Muscle of leg (tissue), 11 donors: ENCODE data around the gene FXYD3. TPM values are rescaled to one million over a fixed set of nuclear protein-coding genes. Genes with fewer than 3 reads are reported as not detected.

ENCODE experiments used
- DNase-seq: peaks from one replicate; pipeline ENCODE4 v3.0.0; 2013
- H3K27ac ChIP-seq: one replicate; pipeline ENCODE4 v1.5.1; 2013; ENCODE audit warnings: mild to moderate bottlenecking, low read length, control low read depth
- H3K27me3 ChIP-seq: one replicate; pipeline ENCODE4 v1.6.1; 2013; ENCODE audit warnings: low read length; ENCODE audit not compliant: control insufficient read depth, insufficient read depth
- H3K36me3 ChIP-seq: one replicate; pipeline ENCODE4 v1.6.1; 2013; ENCODE audit warnings: low read length; ENCODE audit not compliant: control insufficient read depth, insufficient read depth
- H3K4me1 ChIP-seq: one replicate; pipeline ENCODE4 v1.6.1; 2013; ENCODE audit warnings: low read length; ENCODE audit not compliant: control insufficient read depth, insufficient read depth
- H3K4me3 ChIP-seq: one replicate; pipeline ENCODE4 v1.5.1; 2013; ENCODE audit warnings: low read length, control low read depth
- H3K9me3 ChIP-seq: replicated peaks from 2 replicates; pipeline ENCODE4 v1.6.1; 2013; ENCODE audit warnings: low read depth, low read length; ENCODE audit not compliant: control insufficient read depth
- WGBS: methylation state at CpG from one replicate; pipeline ENCODE4 v1.1.5; 2013; ENCODE audit warnings: missing lambda C conversion rate; ENCODE audit not compliant: insufficient coverage; 5-methylcytosine and 5-hydroxymethylcytosine counted together
- polyA plus RNA-seq, 8 donors: library from polyadenylated mRNA; unstranded; fragments of 120-200 nt; gene quantifications; one replicate each; pipeline versions ENCODE4 v1.2.1 to v1.2.3, GENCODE V29; 2013; ENCODE audit warnings: inconsistent platforms in 1 of 8, low replicate concordance in 1 of 8; ENCODE audit not compliant: insufficient read length in 8 of 8, insufficient read depth in 1 of 8
- total RNA-seq: library from RNA; stranded (reverse); fragments of 120-200 nt; gene quantifications from one replicate; pipeline ENCODE4 v1.2.4, GENCODE V29; 2013

FXYD3 gene
- total and polyA plus RNA-seq, 9 donors = 0.31 to 9.3 (median 0.62) TPM; not detected in 1

DNA sequence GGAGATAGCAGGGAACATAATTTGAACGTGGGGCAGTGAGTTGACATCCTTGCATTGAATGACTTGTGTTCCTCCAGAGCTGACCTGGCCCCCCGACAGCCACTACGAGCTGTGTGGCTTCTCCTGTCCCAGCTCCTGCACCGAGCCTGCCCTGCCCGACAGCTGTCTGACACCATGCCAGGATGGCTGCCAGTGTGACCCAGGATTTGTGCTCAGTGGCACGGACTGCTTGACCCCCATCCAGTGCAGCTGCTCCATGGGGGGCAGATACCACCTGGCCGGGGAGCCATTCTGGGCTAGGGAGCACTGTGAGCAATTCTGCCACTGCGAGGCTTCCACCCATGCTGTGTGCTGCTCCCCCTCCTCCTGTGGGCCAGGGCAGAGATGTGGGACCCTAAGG lies 29.2 kb upstream of the FXYD3 start:
- peaks cover 2% of the 10 kb centered on the region for H3K9me3 ChIP-seq
- H3K27me3 ChIP-seq = peaks cover 8% of the 10 kb centered on the region
- H3K27ac ChIP-seq = no peak overlapping the region
- no peaks in the 10 kb centered on the region for H3K36me3 ChIP-seq
- WGBS = 54% methylated on average over 8 of the region's 8 CpGs
- H3K4me1 ChIP-seq = peaks cover 28% of the 10 kb centered on the region
- H3K4me3 ChIP-seq = no peak overlapping the region
- DNase-seq = peak; percentile 56

DNA sequence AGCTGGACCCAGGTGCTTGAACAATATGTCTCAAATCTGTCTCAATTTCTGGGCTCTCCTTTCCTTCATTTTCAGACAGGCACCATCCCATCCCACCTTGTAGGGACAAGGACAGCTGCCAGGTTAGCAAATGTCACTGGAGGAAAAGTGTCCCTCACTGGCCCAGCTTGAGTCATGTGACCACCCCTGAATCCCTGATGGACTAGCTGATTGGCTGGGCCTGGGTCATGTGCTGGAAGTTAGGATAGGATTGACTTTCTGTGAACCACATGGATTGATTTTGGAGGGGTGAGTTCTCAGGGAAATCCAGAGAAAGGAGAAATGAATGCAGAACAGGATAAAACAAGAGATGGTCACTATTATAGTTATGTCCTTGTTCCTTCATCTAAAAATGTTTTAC lies 28.2 kb upstream of the FXYD3 start:
- Histone ChIP-seq H3K9me3 (no peaks in the 10 kb centered on the region), H3K4me3 (no peak overlapping the region), H3K4me1 (peaks cover 28% of the 10 kb centered on the region), H3K27ac (no peak overlapping the region), H3K27me3 (peaks cover 8% of the 10 kb centered on the region), H3K36me3 (no peaks in the 10 kb centered on the region)
- DNase-seq = no peak

DNA sequence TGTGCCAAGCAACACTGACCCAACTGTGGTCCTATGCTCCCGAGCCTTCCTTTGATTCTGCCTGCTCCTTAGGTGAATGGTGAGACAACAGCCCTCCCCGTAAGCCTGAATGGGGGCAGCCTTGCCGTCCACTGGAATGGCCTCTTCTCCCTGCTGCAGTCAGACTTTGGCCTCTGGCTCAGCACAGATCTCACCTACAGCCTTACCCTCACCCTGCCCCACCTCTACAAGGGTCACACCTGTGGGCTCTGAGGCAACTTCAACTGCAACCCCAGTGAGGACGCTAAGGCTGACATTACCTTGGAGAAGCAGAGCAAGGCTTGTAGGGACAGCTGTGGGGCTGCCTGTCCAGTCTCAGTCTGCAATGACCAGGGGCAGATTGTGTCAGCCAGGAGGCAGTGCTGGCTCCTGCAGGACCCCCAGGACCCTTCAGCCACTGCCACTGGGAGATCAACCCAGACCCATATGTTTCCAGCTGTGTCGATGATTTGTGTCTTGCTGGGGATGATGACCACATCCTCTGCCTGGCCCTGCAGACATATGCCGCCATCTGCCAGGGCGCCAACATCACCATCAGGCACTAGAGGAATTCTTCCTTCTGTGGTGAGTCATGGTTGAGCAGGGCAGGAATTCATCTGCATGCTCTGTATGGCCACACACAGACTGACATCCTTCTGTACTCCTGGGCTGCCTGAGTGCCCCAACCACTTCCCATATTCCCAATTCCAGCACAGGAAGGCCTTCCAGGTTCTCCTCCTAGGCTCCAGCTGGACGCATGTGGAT lies 27.3 kb upstream of the FXYD3 start:
- H3K36me3 ChIP-seq = no peaks in the 10 kb centered on the region
- no peaks in the 10 kb centered on the region for H3K9me3 ChIP-seq
- peaks cover 8% of the 10 kb centered on the region for H3K27me3 ChIP-seq
- H3K4me3 ChIP-seq = no peak overlapping the region
- peak; percentile 38 for DNase-seq
- peaks cover 28% of the 10 kb centered on the region for H3K4me1 ChIP-seq
- H3K27ac ChIP-seq = no peak overlapping the region
- WGBS = 75% methylated on average over 6 of the region's 8 CpGs

DNA sequence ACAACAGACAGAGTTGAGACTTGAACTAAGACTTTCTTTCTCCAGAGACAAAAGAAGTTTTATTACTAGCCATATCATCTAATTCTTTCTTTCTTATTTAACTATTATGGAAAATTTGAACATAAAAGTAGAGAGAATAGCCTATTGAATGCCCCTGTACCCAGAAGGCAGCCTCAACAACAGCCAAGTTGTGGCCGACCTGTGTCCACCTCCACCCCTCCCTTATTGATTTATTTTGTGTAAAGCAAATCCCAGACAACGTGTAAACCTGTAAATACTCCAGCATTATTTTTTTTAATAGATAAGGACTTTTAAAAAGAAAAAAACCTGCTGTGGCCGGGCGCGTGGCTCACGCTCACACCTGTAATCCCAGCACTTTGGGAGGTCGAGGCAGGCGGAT lies 26.1 kb upstream of the FXYD3 start:
- peaks cover 28% of the 10 kb centered on the region for H3K4me1 ChIP-seq
- H3K36me3 ChIP-seq = no peaks in the 10 kb centered on the region
- no peaks in the 10 kb centered on the region for H3K9me3 ChIP-seq
- peaks cover 8% of the 10 kb centered on the region for H3K27me3 ChIP-seq
- H3K27ac ChIP-seq = no peak overlapping the region
- H3K4me3 ChIP-seq = no peak overlapping the region
- WGBS = no CpG with 5 or more reads among the region's 8 CpGs
- DNase-seq = no peak

DNA sequence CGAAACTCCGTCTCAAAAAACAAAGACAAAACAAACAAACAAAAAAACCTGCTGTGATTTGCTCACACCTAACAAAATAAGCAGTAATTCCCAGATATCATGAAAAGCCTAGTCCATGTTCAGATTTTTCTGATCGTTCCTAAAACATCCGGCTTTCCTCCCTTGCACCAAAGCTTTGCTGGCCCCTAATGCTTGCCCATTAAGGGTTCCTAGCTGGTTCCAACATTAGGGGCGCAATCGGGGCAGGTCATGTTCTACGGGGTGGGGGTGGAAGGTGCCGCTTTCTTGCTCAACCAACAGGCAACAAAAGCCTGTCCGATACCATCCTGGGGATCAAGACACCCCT lies 25.5 kb upstream of the FXYD3 start:
- H3K27me3 ChIP-seq = peaks cover 8% of the 10 kb centered on the region
- 60% methylated on average over 1 of the region's 9 CpGs for WGBS
- no peak for DNase-seq
- no peak overlapping the region for H3K4me3 ChIP-seq
- H3K27ac ChIP-seq = no peak overlapping the region
- no peaks in the 10 kb centered on the region for H3K9me3 ChIP-seq
- H3K36me3 ChIP-seq = no peaks in the 10 kb centered on the region
- peaks cover 28% of the 10 kb centered on the region for H3K4me1 ChIP-seq

DNA sequence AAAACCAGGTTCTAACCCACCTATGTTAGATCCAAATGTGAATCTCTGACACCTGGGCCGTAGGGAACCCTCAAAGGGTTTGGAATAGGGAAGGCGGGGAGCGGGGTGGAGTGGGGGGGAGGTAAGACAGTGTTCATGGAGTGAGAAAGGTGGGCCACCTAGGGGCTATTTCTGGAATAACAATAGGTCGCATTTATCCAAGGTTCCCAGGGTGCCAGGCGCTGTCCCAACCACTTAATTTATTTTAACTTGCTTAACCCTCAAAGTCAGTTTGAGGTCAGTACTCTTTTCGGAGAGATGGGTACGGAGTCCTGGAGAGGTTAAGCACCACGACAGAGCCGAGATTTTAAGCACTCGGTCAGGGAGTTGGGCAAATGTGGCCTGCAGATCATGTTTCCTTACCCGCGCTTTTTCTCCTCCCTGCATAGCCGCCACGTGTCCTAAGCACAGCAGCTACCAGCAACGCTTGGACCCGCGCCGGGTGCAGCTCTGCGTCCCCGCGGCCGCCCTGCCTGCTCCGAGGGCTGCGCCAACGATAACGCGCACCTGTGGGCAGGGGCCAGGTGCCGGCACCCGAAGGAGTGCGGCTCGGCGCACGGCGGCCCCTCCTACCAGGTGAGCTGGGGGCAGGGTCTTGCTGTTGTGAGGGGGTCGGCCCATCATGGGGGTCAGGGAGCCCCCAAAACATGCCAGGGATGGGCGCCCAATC lies 25.0 kb upstream of the FXYD3 start:
- Histone ChIP-seq H3K4me1 (peaks cover 24% of the 10 kb centered on the region), H3K4me3 (no peak overlapping the region), H3K27ac (no peak overlapping the region), H3K9me3 (no peaks in the 10 kb centered on the region), H3K27me3 (peaks cover 8% of the 10 kb centered on the region), H3K36me3 (no peaks in the 10 kb centered on the region)
- DNase-seq = peak; percentile 63
- 6% methylated on average over 24 of the region's 36 CpGs for WGBS

DNA sequence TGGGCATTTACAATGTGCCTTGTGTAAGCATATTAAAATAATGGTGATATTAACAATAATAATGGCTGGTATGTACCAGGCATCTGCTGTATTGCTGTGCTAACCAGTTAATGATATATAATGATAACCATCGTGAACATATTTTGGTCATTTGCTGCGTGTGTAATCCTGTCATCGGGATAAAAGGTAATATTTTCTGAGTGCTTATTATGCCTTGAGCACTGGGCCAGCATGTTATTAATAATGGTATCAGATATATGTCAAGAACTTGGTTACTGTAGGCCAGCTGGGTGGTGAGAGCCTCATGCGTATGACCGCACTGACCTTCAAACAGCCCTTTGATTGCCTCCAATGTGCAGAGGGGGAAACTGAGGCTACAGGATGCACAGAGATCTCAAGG lies 22.2 kb upstream of the FXYD3 start:
- no peak for DNase-seq
- Histone ChIP-seq H3K27ac (no peak overlapping the region), H3K4me3 (no peak overlapping the region), H3K27me3 (peaks cover 8% of the 10 kb centered on the region), H3K4me1 (peaks cover 9% of the 10 kb centered on the region), H3K36me3 (no peaks in the 10 kb centered on the region), H3K9me3 (no peaks in the 10 kb centered on the region)
- WGBS = 93% methylated on average over 5 of the region's 5 CpGs

DNA sequence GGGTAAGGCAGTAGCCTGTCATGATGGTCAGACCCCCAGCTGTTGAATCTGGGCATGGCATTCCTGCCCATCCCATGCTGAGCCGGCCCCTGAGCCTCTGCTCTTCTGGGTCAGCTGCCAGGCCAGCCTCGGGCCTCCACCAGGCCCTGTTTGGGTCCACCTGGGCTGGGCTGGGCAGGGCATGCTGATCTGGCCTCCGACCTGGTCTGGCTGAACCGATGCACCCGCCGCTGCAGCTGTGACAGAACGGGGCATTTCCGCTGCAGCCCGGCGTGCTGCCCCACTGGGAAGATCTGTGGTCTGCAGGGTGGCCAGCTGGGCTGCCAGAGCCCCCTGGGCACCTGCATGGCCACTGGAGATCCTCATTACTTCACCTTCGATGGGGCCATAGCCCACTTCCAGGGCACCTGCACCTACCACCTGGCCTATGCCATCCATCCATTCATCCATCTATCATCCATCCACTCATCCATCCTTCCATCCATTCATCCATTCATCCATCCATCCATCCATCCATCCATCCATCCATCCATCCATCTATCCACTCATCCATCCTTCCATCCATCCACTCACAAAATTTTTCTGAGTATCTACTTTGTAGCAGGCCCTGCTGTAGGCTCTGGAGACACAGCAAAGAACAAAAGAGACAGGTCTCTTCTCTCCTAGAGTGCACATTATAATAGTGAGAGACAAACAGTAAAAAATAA lies 21.5 kb upstream of the FXYD3 start:
- H3K27ac ChIP-seq = no peak overlapping the region
- 83% methylated on average over 11 of the region's 11 CpGs for WGBS
- DNase-seq = no peak
- H3K4me3 ChIP-seq = no peak overlapping the region
- H3K36me3 ChIP-seq = no peaks in the 10 kb centered on the region
- no peaks in the 10 kb centered on the region for H3K9me3 ChIP-seq
- H3K27me3 ChIP-seq = peaks cover 8% of the 10 kb centered on the region
- peaks cover 9% of the 10 kb centered on the region for H3K4me1 ChIP-seq

DNA sequence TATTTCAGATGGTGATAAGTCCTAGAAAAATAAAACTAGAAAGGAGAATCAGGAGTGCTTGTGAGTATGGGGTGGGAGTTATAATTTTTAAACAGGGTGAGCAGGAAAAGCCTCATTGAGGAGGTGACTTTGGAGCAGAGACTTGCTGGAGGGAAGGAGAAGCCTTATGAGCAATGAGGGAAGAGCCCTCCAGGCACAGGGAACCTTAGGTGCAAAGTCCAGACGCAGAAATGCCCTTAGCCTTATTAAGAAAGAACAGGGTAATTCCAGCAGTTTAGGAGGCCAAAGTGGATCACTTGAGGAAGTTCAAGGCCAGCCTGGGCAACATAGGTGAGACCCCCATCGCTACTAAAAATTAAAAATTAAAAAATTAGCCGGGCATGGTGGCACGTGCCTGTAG lies 21.0 kb upstream of the FXYD3 start:
- no peaks in the 10 kb centered on the region for H3K9me3 ChIP-seq
- DNase-seq = no peak
- peaks cover 9% of the 10 kb centered on the region for H3K4me1 ChIP-seq
- H3K27me3 ChIP-seq = peaks cover 8% of the 10 kb centered on the region
- H3K4me3 ChIP-seq = no peak overlapping the region
- no peak overlapping the region for H3K27ac ChIP-seq
- 75% methylated on average over 1 of the region's 4 CpGs for WGBS
- no peaks in the 10 kb centered on the region for H3K36me3 ChIP-seq

DNA sequence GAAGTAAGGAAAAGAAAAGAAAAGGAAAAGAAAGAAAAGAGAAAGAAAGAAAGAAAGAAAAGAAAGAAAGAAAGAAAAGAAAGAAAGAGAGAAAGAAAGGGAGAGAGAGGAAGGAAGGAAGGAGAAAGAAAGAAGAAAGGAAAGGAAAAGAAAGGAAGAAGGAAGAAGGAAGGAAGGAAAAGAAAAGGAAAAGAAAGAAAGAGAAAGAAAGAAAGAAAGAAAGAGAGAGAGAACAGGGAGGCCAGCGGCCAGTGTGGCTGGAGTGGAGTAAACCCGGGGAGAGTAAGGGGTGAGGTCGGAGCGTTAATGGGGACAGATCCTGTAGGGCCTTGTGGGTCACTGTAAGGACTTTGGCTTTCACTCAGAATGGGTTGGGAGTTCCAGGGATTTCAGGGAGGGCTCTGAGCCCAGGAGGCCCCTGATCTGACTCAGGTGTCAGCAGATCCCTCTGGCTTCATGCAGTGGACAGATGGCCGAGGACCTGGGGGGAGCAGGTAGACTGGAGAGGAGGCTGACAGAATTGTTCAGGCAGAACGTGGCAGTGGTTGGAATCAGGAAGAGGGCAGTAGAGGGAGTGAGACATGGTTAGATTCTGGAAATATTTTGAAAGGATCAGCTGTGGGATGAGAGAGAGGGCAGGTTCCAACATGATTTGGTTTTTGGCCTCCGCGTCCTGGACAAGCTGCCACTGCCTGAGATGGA lies 19.8 kb upstream of the FXYD3 start:
- 52% methylated on average over 8 of the region's 8 CpGs for WGBS
- no peak for DNase-seq
- no peaks in the 10 kb centered on the region for H3K36me3 ChIP-seq
- no peak overlapping the region for H3K27ac ChIP-seq
- H3K27me3 ChIP-seq = peaks cover 3% of the 10 kb centered on the region
- H3K4me3 ChIP-seq = no peak overlapping the region
- H3K4me1 ChIP-seq = peaks cover 6% of the 10 kb centered on the region
- H3K9me3 ChIP-seq = no peaks in the 10 kb centered on the region
